Stimulated activated CD4-positive, alpha-beta T cell treated with anti-CD3 and anti-CD28 coated beads, Interleukin-4, amount 100 ng/mL, for 4 hours (primary cell): Measurements from ENCODE around the gene CCDC13.

Experiments
- DNase-seq, 2 experiments: peaks; one replicate each; pipeline ENCODE4 v3.0.0-alpha.2; 2020

The CCDC13 gene

GRCh38 chr3:42751609-42752008 lies 21.4 kb downstream of the CCDC13 start:
- no peak for DNase-seq

- no peak for DNase-seq
Measured at GRCh38 chr3:42750834-42751233, 22.2 kb downstream of the CCDC13 start.

GRCh38 chr3:42749753-42750231 lies 23.3 kb downstream of the CCDC13 start:
- DNase-seq, result no peak

GRCh38 chr3:42749025-42749752 lies 23.9 kb downstream of the CCDC13 start:
- DNase-seq, result no peak

- peak in 1 of 2 experiments; percentile 22 for DNase-seq
Measured at GRCh38 chr3:42747581-42747980, 25.5 kb downstream of the CCDC13 start.

GRCh38 chr3:42746455-42747450 lies 26.3 kb downstream of the CCDC13 start:
- DNase-seq, result no peak

GRCh38 chr3:42745776-42746454 lies 27.1 kb downstream of the CCDC13 start:
- no peak for DNase-seq

GRCh38 chr3:42745291-42745745 lies 27.7 kb downstream of the CCDC13 start:
- no peak for DNase-seq

GRCh38 chr3:42743204-42743995 lies 29.7 kb downstream of the CCDC13 start:
- no peak for DNase-seq

GRCh38 chr3:42742688-42743087 lies 30.4 kb downstream of the CCDC13 start:
- no peak for DNase-seq

- no peak for DNase-seq
Measured at GRCh38 chr3:42742259-42742658, 30.8 kb downstream of the CCDC13 start.

- DNase-seq, result no peak
Measured at GRCh38 chr3:42741796-42742195, 31.3 kb downstream of the CCDC13 start.

- no peak for DNase-seq
Measured at GRCh38 chr3:42739401-42740158, 33.5 kb downstream of the CCDC13 start.

GRCh38 chr3:42736531-42736930 lies 36.5 kb downstream of the CCDC13 start:
- no peak for DNase-seq

- no peak for DNase-seq
Measured at GRCh38 chr3:42736081-42736480, 37.0 kb downstream of the CCDC13 start.

GRCh38 chr3:42735615-42736014 lies 37.4 kb downstream of the CCDC13 start:
- DNase-seq, result no peak

- DNase-seq, result no peak
Measured at GRCh38 chr3:42735019-42735418, 38.0 kb downstream of the CCDC13 start.

GRCh38 chr3:42734263-42734860 lies 38.7 kb downstream of the CCDC13 start:
- no peak for DNase-seq

GRCh38 chr3:42733501-42734262 lies 39.4 kb downstream of the CCDC13 start:
- DNase-seq, result no peak

- no peak for DNase-seq
Measured at GRCh38 chr3:42732829-42733459, 40.1 kb downstream of the CCDC13 start.
